Muscle layer of duodenum (tissue), 2 donors: ENCODE data around the gene KCND2.

ENCODE experiments used
- H3K27ac ChIP-seq: one replicate; pipeline ENCODE4 v1.7.0; 2013; ENCODE audit warnings: mild to moderate bottlenecking, low read length
- H3K27me3 ChIP-seq: one replicate; pipeline ENCODE4 v1.7.0; 2013; ENCODE audit warnings: low read depth, mild to moderate bottlenecking, control low read depth, low read length
- H3K36me3 ChIP-seq, 2 donors: one replicate each; pipeline ENCODE4 v1.7.0; 2013; ENCODE audit warnings: low read length in 2 of 2, control low read depth in 1 of 2, mild to moderate bottlenecking in 1 of 2; ENCODE audit not compliant: insufficient read depth in 2 of 2, control insufficient read depth in 1 of 2
- H3K4me1 ChIP-seq, 2 donors: one replicate each; pipeline ENCODE4 v1.7.0; 2013; ENCODE audit warnings: low read length in 2 of 2, mild to moderate bottlenecking in 2 of 2, control low read depth in 1 of 2, moderate library complexity in 1 of 2; ENCODE audit not compliant: insufficient read depth in 2 of 2, control insufficient read depth in 1 of 2
- H3K4me3 ChIP-seq, 2 donors: one replicate each; pipeline ENCODE4 v1.7.0; 2013; ENCODE audit warnings: low read length in 2 of 2, low read depth in 1 of 2, mild to moderate bottlenecking in 1 of 2
- H3K9me3 ChIP-seq, 2 donors: one replicate each; pipeline ENCODE4 v1.7.0; 2013; ENCODE audit warnings: low read length in 2 of 2, control low read depth in 1 of 2, mild to moderate bottlenecking in 1 of 2; ENCODE audit not compliant: control insufficient read depth in 1 of 2
- donor health status: healthy.

Gene KCND2

GRCh38 chr7:120456699-120457098 lies 183.7 kb downstream of the KCND2 start:
- H3K9me3 ChIP-seq, result peaks cover 0 to 7% of the 10 kb centered on the region in 2 donors
- no peaks in the 10 kb centered on the region for H3K36me3 ChIP-seq
- peaks cover 0 to 5% of the 10 kb centered on the region in 2 donors for H3K4me1 ChIP-seq
- H3K4me3 ChIP-seq, result no peak overlapping the region
- no peaks in the 10 kb centered on the region for H3K27me3 ChIP-seq
- H3K27ac ChIP-seq, result no peak overlapping the region

DNA sequence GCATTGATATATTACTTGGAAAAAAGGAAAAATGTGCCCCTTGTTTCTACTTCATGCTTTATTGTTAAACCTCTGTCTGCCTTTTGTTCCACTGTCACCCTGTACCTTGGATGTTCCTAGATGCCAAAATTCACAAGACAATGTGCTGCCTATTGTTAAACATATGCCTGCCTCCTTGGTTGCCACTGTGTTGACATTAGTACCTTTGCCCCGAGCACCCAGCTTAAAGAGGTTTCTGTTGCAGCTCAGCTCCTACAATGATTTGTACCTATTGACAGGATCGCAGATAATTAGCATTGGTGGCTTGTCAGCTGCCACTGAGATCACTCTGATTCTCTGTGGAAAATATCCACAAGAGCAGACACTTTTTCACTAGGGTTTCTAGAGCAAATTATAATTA lies 188.0 kb downstream of the KCND2 start:
- peaks cover 0 to 5% of the 10 kb centered on the region in 2 donors for H3K4me1 ChIP-seq
- H3K36me3 ChIP-seq, result no peaks in the 10 kb centered on the region
- peaks cover 0 to 7% of the 10 kb centered on the region in 2 donors for H3K9me3 ChIP-seq
- H3K27ac ChIP-seq, result no peak overlapping the region
- no peak overlapping the region for H3K4me3 ChIP-seq
- no peaks in the 10 kb centered on the region for H3K27me3 ChIP-seq

- Histone ChIP-seq H3K4me1 (peaks cover 0 to 5% of the 10 kb centered on the region in 2 donors), H3K27ac (no peak overlapping the region), H3K9me3 (no peaks in the 10 kb centered on the region), H3K27me3 (no peaks in the 10 kb centered on the region), H3K4me3 (no peak overlapping the region), H3K36me3 (no peaks in the 10 kb centered on the region)
Measured at GRCh38 chr7:120462991-120463390, 190.0 kb downstream of the KCND2 start.

DNA sequence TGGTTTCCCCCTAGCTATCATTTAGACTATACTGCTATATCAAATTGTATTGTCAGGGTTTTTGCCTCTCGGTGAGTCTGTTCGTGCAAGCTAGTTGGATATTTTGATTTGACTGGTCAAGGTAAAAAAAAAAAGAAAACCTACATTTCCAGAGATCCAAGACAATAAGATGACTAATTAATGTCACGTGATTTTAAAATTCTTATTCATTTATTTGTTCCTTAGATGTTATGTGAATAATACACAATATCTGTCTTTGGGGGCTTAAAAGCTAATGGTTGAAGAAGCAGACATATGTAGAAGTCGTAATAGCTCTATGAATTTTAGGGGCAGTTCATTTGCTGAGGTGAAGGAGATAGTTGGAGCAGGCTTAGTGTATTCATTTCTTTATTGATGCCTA lies 191.1 kb downstream of the KCND2 start:
- no peak overlapping the region for H3K4me3 ChIP-seq

GRCh38 chr7:120467676-120468075 lies 194.7 kb downstream of the KCND2 start:
- H3K9me3 ChIP-seq, result no peaks in the 10 kb centered on the region
- H3K4me1 ChIP-seq, result no peaks in the 10 kb centered on the region
- no peak overlapping the region for H3K27ac ChIP-seq
- no peaks in the 10 kb centered on the region for H3K27me3 ChIP-seq
- no peaks in the 10 kb centered on the region for H3K36me3 ChIP-seq
- no peak overlapping the region for H3K4me3 ChIP-seq

More for the DNA sequence above, 191.1 kb downstream of the KCND2 start:
- Histone ChIP-seq H3K27ac (no peak overlapping the region), H3K9me3 (no peaks in the 10 kb centered on the region), H3K4me1 (peaks cover 0 to 5% of the 10 kb centered on the region in 2 donors), H3K27me3 (no peaks in the 10 kb centered on the region), H3K36me3 (no peaks in the 10 kb centered on the region)

GRCh38 chr7:120468611-120469010 lies 195.6 kb downstream of the KCND2 start:
- no peaks in the 10 kb centered on the region for H3K36me3 ChIP-seq
- H3K4me1 ChIP-seq, result no peaks in the 10 kb centered on the region
- H3K27ac ChIP-seq, result no peak overlapping the region
- H3K27me3 ChIP-seq, result no peaks in the 10 kb centered on the region
- no peaks in the 10 kb centered on the region for H3K9me3 ChIP-seq
- H3K4me3 ChIP-seq, result no peak overlapping the region

GRCh38 chr7:120472892-120473291 lies 199.9 kb downstream of the KCND2 start:
- H3K9me3 ChIP-seq, result no peaks in the 10 kb centered on the region
- H3K4me3 ChIP-seq, result no peak overlapping the region
- no peaks in the 10 kb centered on the region for H3K27me3 ChIP-seq
- H3K27ac ChIP-seq, result no peak overlapping the region
- no peaks in the 10 kb centered on the region for H3K36me3 ChIP-seq
- no peaks in the 10 kb centered on the region for H3K4me1 ChIP-seq

DNA sequence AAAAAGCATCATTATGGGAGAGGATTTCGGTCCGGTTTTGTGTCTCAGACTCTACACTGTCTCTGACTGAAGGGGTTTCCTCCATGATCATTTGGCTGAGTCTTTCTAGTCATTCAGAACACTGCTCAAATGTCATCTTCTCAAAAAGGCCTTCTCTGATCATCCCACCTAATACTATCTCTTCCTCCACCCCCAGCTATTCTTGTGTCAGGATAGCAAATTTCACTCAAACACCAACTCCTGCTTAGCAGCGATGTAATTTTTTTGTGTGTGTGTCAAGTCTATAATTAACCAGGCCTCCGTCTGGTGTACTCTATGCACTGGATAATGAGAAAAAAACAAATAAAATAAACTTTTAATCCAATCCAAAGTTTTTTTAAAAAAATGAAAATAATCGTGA lies 200.4 kb downstream of the KCND2 start:
- no peak overlapping the region for H3K4me3 ChIP-seq
- H3K9me3 ChIP-seq, result no peaks in the 10 kb centered on the region
- H3K36me3 ChIP-seq, result no peaks in the 10 kb centered on the region
- H3K4me1 ChIP-seq, result no peaks in the 10 kb centered on the region
- H3K27me3 ChIP-seq, result no peaks in the 10 kb centered on the region
- H3K27ac ChIP-seq, result no peak overlapping the region

DNA sequence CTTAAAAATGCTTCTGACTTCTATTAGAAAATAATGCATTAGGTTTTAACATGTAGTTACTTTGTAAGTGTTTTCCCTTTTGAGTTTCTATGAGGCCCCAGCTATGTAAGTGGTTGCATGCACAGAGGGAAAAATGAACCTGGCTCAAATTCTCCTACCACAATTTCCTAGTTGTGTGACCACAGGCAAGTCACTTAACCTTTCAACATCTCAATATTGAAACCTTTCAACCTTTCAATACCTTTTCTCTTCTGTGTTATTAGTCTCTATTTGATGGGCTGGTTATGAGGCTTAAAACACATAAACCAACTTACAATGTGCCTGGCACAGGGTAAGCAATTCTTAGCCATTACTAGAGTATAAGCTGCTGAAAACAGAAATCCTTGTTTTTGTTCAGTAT lies 203.0 kb downstream of the KCND2 start:
- no peaks in the 10 kb centered on the region for H3K27me3 ChIP-seq
- no peaks in the 10 kb centered on the region for H3K36me3 ChIP-seq
- H3K27ac ChIP-seq, result no peak overlapping the region
- no peaks in the 10 kb centered on the region for H3K4me1 ChIP-seq
- no peak overlapping the region for H3K4me3 ChIP-seq
- no peaks in the 10 kb centered on the region for H3K9me3 ChIP-seq

DNA sequence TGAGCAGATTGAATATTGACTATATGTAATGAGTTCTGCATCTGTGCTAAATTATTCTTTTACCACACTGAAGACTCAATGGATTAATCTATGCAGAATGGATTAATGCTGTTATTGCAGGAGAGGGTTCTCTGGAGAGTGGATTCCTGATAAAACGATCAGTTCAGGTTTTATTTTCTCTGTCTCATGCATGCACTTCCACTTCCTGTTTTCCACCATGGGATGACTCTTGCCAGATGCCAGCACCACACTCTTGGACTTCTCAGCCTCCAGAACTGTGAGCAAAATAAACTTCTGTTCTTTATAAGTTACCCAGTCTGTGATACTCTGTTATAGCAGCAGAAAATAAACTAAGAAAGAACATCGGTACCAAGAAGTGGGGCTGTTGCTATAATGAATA lies 207.5 kb downstream of the KCND2 start:
- Histone ChIP-seq H3K36me3 (no peaks in the 10 kb centered on the region), H3K4me3 (no peak overlapping the region), H3K9me3 (no peaks in the 10 kb centered on the region), H3K27ac (no peak overlapping the region), H3K4me1 (no peaks in the 10 kb centered on the region), H3K27me3 (no peaks in the 10 kb centered on the region)

DNA sequence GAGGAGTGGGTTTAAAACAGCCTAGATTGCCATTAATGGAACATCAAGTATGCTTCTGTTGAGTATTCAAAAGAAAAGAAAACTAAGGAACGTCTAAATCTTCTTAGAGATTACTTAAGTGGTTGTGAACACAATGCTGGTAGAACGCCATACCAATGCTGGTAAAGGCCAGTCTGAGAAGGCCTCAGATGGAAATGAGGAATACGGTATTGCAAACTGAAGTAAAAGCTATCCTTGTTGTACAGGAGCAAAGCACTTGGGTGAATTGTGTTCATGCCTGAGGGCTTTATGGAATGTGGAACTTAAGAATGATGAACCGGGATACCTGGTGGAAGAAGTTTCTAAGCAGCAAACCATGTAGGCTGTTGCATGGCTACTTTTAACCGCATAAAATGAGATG lies 208.0 kb downstream of the KCND2 start:
- Histone ChIP-seq H3K27me3 (no peaks in the 10 kb centered on the region), H3K9me3 (no peaks in the 10 kb centered on the region), H3K27ac (no peak overlapping the region), H3K4me3 (no peak overlapping the region), H3K4me1 (no peaks in the 10 kb centered on the region), H3K36me3 (no peaks in the 10 kb centered on the region)

DNA sequence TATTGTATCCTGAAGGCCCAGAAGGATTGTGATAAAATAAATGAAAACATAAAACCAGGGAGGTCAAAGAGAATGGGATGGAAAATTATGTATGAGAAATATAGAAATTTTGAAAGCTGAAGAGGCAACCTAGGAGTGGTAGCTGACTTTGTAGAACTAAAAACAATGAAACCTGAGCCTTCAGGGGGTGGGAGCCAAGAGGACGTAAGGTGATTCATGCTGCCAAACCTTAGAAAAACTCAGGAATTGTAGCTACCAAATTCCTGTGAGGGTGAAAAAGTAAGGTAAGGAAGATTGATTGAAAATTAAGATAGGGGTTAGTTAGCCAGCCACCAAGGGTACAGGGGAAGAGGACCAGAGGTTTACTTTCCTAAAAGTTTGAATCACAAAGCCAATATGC lies 213.2 kb downstream of the KCND2 start:
- no peak overlapping the region for H3K4me3 ChIP-seq
- no peaks in the 10 kb centered on the region for H3K36me3 ChIP-seq
- H3K4me1 ChIP-seq, result no peaks in the 10 kb centered on the region
- no peaks in the 10 kb centered on the region for H3K27me3 ChIP-seq
- H3K9me3 ChIP-seq, result no peaks in the 10 kb centered on the region
- H3K27ac ChIP-seq, result no peak overlapping the region
